Panc1 (cell line): ENCODE measurements around the gene ZNFX1. TPM values are rescaled to one million over a fixed set of nuclear protein-coding genes. Genes with fewer than 3 reads are reported as not detected.

ENCODE experiments used
- ATAC-seq: fragments of 200-7000 bp; cut with Tn5 transposase; 2 replicates; pipeline ENCODE4 v1.9.1; 2020; ENCODE audit warnings: mild to moderate bottlenecking, moderate library complexity
- BruUV-seq: library from RNA; stranded (reverse); fragments of 400-500 nt; replicated peaks from 2 replicates; lab custom pipeline; 2021; lab: Mats Ljungman, UMichigan
- CTCF ChIA-PET: fragments of 300-600 bp; sonication (Branson Sonifier 250); formaldehyde crosslinking; loops from one replicate; lab custom pipeline; 2022; ENCODE audit warnings: antibody characterized with exemption; lab: Charles Lee
- POLR2A ChIA-PET: fragments of 300-600 bp; sonication (Branson Sonifier 250); formaldehyde crosslinking; loops from one replicate; lab custom pipeline; 2022; ENCODE audit warnings: antibody characterized with exemption; lab: Charles Lee
- DNase-seq: peaks from one replicate; pipeline ENCODE4 v3.0.0-alpha.2; 2010; ENCODE audit warnings: low read depth, low spot score
- H3K27ac ChIP-seq: 2 replicates; pipeline ENCODE4 v1.5.1; 2011; ENCODE audit warnings: mild to moderate bottlenecking, low read length, inconsistent platforms
- H3K27me3 ChIP-seq: fragments of 200-500 bp; sonication (Bioruptor generic); 2 replicates; pipeline ENCODE4 v1.6.0; 2014; ENCODE audit warnings: low read length, inconsistent platforms; ENCODE audit not compliant: control insufficient read depth, insufficient read depth
- H3K36me3 ChIP-seq: fragments of 200-500 bp; sonication (Bioruptor generic); 2 replicates; pipeline ENCODE4 v1.5.1; 2014; ENCODE audit warnings: inconsistent platforms, mild to moderate bottlenecking, low read length, moderate library complexity; ENCODE audit not compliant: control insufficient read depth, insufficient read depth
- H3K4me1 ChIP-seq: 2 replicates; pipeline ENCODE4 v1.5.1; 2011; ENCODE audit warnings: inconsistent platforms, mild to moderate bottlenecking, low read length, moderate library complexity; ENCODE audit not compliant: control insufficient read depth, insufficient read depth
- H3K4me3 ChIP-seq, 2 experiments: 2 replicates each; pipeline ENCODE4 v1.5.1; 2011 to 2012; ENCODE audit warnings: low read depth in 2 of 2, low read length in 2 of 2, mild to moderate bottlenecking in 2 of 2, inconsistent platforms in 1 of 2, moderate library complexity in 1 of 2
- H3K9me3 ChIP-seq: fragments of 200-500 bp; sonication (Bioruptor generic); 2 replicates; pipeline ENCODE4 v1.5.1; 2014; ENCODE audit warnings: low read depth, mild to moderate bottlenecking, inconsistent platforms, low read length, moderate library complexity; ENCODE audit not compliant: control insufficient read depth, insufficient read depth
- CTCF ChIP-seq: fragments of 450-650 bp; IDR thresholded peaks from 2 replicates; pipeline ENCODE4 v1.5.1; 2017; ENCODE audit warnings: mild to moderate bottlenecking
- POLR2AphosphoS5 ChIP-seq: IDR thresholded peaks from 2 replicates; pipeline ENCODE4 v1.6.1; 2012; ENCODE audit warnings: mild to moderate bottlenecking, low read depth, low read length, moderate library complexity
- REST ChIP-seq, 2 experiments: IDR thresholded peaks; 2 replicates each; pipeline ENCODE4 v1.6.1; 2011 to 2012; ENCODE audit warnings: low read depth in 2 of 2, control low read depth in 1 of 2, low read length in 1 of 2, mild to moderate bottlenecking in 1 of 2, moderate library complexity in 1 of 2; ENCODE audit not compliant: insufficient read depth in 1 of 2
- SIN3A ChIP-seq: IDR thresholded peaks from 2 replicates; pipeline ENCODE4 v1.6.1; 2012; ENCODE audit warnings: low read depth, mild to moderate bottlenecking, low read length, moderate library complexity, borderline replicate concordance; ENCODE audit not compliant: insufficient read depth
- TCF7L2 ChIP-seq: IDR thresholded peaks from 2 replicates; pipeline ENCODE4 v1.6.1; 2011; ENCODE audit warnings: mild to moderate bottlenecking, low read depth, low read length, inconsistent platforms
- in situ Hi-C: cut with HindIII; loops from 2 replicates; pipeline ENCODE4 v1.10.0; 2016; ENCODE audit warnings: low sequenced_read_pairs, low pct_unique_long_range_greater_than_20kb
- intact Hi-C: fragments of 100-400 bp; cut with micrococcal nuclease; formaldehyde crosslinking; loops from one replicate; pipeline ENCODE4 v1.10.0; 2022; ENCODE audit not compliant: unreplicated experiment
- total RNA-seq: library from RNA; stranded (reverse); gene quantifications from one replicate; pipeline ENCODE4 v1.2.1, GENCODE V29; 2021; ENCODE audit not compliant: unreplicated experiment

ZNFX1 gene
- total RNA-seq, 1 experiment from 2014 or later: 39.4 TPM

- TF ChIP-seq TCF7L2 (no peak), REST (IDR thresholded peaks at IDR 0.05; ENCODE audit: insufficient read depth in 1 of 2, low read depth in 2 of 2, low read length in 1 of 2) (no peak), POLR2AphosphoS5 (no peak), SIN3A (no peak), CTCF (no peak)
- H3K27me3 ChIP-seq: no peaks in the 10 kb centered on the region
- H3K36me3 ChIP-seq: peaks cover 9% of the 10 kb centered on the region; the same call in 1 of the 2 replicates
- H3K9me3 ChIP-seq: no peaks in the 10 kb centered on the region
- ChIA-PET CTCF (no interaction called here), POLR2A (interaction anchor here (0.5 kb wide), 1 partner anchor 33 kb away, joined by 3 read pairs; no protein-coding TSS in a partner anchor)
- no peaks in the 10 kb centered on the region for H3K4me1 ChIP-seq
- H3K27ac ChIP-seq: no peak overlapping the region
- intact Hi-C loops (no loop called here), in situ Hi-C loops (no loop called here)
- DNase-seq: no peak
- H3K4me3 ChIP-seq: no peak overlapping the region
- no TSS peak for BruUV-seq
- no peak for ATAC-seq
Observed at GRCh38 chr20:49236301-49236700, 41.6 kb downstream of the ZNFX1 start.

GRCh38 chr20:49234831-49235230, 43.0 kb downstream of the ZNFX1 start:
- H3K9me3 ChIP-seq: no peaks in the 10 kb centered on the region
- H3K27ac ChIP-seq: no peak overlapping the region
- no peaks in the 10 kb centered on the region for H3K4me1 ChIP-seq
- BruUV-seq: no TSS peak
- POLR2A ChIA-PET: interaction anchor here (0.6 kb wide), 1 partner anchor 22 kb away, joined by 3 read pairs; no protein-coding TSS in a partner anchor
- intact Hi-C loops (no loop called here), in situ Hi-C loops (no loop called here)
- H3K4me3 ChIP-seq: no peak overlapping the region
- peaks cover 9% of the 10 kb centered on the region for H3K36me3 ChIP-seq
- DNase-seq (no peak), ATAC-seq (no peak)
- TF ChIP-seq REST (IDR thresholded peaks at IDR 0.05; ENCODE audit: insufficient read depth in 1 of 2, low read depth in 2 of 2, low read length in 1 of 2) (no peak), CTCF (no peak), POLR2AphosphoS5 (no peak), SIN3A (no peak), TCF7L2 (no peak)
- CTCF ChIA-PET: no interaction called here
- no peaks in the 10 kb centered on the region for H3K27me3 ChIP-seq
